ENCODE results near the gene SPRYD3.
"Not testable (repeated sequence)": the region's sequence is repeated elsewhere in the genome, so short reads cannot be mapped to it uniquely, and the experiment has no call there.

Gene SPRYD3

DNA sequence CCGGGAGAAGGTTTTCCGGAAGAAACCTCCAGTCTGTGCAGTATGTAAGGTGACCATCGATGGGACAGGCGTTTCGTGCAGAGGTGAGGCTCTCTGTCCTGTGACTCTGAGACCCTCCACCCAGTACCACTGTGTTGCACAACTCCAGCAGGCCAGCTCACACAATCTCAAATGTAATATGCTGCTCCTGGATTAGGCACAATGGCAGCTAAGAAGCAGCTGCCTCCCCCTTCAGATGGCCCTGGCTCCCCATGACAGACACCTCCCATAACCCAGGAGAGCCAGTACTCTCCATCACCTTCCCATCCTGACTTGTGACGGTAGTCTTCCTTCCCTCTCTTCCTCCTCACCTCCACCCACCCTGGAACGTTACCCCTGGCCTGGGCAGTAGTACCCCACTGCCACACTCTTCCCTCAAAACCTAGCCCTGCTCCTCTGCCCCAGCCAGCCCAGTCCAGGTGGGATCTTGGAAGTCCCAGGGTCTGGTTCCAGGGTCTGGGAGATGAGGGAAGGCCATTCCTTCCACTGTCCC lies 27.2 kb downstream of the SPRYD3 start:
- no peak for DNase-seq (ENCODE audit: low read depth in 2 of 2)

- DNase-seq (ENCODE audit: low read depth in 2 of 2): no peak
Measured at GRCh38 chr12:53051058-53051880, 27.9 kb downstream of the SPRYD3 start.

DNA sequence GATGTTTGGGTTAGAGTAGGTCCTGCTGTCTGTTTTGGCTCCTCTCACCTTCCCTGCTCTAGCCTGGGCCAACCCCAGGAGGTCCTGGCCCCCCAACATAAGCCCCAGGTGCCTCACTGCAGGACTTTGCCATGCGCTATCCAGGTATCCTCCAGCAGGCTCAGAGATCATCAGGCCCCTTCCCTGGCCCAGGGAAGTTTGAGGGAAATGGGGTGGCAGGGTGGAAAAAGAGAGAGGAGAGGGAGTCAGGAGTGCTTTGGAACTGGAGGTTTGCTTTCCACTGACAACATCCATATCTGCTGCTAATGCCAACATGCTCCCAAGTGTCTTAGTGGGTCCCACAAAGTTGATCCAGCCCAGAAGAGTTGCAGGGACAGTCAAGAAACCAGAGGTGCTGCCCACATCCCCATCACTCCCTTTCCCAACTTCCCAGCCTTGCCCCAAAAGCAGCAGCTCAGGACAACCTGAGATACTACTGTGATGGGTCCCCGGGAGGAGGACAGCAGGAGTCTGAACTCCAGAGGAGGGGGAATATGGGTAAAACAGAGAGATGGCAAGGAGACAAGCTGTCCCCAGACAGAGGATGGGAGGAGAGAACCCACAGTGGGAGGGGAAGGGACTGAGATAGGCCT lies 28.6 kb downstream of the SPRYD3 start:
- DNase-seq (ENCODE audit: low read depth in 2 of 2): no peak

- no peak for DNase-seq (ENCODE audit: low read depth in 2 of 2)
Measured at GRCh38 chr12:53049571-53050318, 29.4 kb downstream of the SPRYD3 start, which contains the start of gene TNS2. Gene TNS2 (plus strand): TSS chr12:53050065. CDS start chr12:53050186, 121 bp downstream.

GRCh38 chr12:53048780-53049401 lies 30.3 kb downstream of the SPRYD3 start:
- DNase-seq (ENCODE audit: low read depth in 2 of 2): no peak

- no peak for DNase-seq (ENCODE audit: low read depth in 2 of 2)
Measured at GRCh38 chr12:53048033-53048779, 31.0 kb downstream of the SPRYD3 start.

DNA sequence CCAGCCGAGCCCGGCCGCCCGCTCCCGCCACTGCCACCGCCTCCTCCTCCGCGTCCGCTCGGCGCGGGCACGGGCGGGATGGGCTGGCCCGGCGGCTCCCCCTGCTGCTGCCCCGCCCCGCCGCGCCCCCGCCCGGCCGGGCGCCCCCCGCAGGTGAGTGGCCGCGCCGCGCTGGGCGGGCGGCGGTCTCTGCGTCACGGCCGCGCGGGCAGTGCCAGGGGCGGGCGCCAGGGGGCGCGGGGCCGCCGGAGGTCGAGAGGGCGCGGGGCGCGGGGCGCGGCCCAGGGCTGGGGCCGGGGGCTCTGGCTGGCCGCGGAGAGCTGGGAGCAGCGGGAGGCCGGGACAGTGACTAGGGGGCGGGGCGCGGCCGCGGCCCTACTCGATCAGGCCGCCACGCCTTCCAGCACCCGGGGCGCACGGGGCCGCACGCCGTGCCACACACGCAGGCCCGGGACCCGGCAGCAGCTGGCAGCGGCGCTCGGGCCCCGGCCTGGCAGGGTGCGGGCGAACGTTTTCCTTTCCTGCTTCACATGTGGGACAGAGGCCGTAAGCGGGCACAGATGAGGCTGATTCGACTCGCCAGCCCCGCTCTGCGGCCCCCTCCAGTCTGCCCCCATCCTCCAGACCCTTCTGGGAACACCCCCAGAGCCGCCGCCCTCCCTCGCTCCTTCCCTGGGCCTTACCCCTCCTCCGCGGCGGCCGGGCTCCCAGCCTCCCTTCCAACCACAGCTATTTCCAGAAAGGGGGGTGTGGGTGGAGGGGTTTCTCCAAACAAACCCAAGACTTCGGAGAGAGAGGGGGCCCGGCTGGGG lies 31.8 kb downstream of the SPRYD3 start:
- DNase-seq (ENCODE audit: low read depth in 2 of 2): peak; percentile 50 to 56

- DNase-seq (ENCODE audit: low read depth in 2 of 2): peak; percentile 29 to 41
Measured at GRCh38 chr12:53046655-53047220, 32.5 kb downstream of the SPRYD3 start.

GRCh38 chr12:53045696-53046045 lies 33.5 kb downstream of the SPRYD3 start:
- DNase-seq (ENCODE audit: low read depth in 2 of 2): no peak

GRCh38 chr12:53044896-53045695 lies 34.1 kb downstream of the SPRYD3 start:
- no peak for DNase-seq (ENCODE audit: low read depth in 2 of 2)

DNA sequence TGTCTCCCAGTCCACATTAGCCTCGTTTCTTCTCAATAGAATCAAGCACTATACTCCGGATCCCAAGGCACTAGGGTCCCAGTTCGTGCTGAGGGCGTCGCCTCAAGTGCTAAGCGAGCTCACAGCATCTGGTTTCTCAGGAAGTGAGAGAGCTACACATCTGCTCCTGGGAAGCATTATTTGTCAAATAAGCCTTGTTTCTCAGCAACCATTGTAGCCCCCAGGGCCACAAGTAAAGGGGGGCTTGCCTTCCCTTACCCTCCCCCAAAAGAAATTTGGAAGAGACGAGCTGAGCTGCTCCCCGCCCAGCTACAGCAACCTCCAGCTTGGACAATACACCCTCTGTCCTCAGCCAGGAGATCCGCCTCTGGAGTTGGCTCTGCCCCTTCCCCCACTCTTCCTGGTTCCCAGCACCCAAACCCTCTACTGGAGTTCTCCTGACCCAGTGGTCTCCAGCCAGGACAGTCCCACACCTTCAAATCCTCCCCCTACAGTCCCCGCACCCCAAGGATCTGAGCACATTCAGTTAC lies 35.1 kb downstream of the SPRYD3 start:
- DNase-seq (ENCODE audit: low read depth in 2 of 2): no peak

DNA sequence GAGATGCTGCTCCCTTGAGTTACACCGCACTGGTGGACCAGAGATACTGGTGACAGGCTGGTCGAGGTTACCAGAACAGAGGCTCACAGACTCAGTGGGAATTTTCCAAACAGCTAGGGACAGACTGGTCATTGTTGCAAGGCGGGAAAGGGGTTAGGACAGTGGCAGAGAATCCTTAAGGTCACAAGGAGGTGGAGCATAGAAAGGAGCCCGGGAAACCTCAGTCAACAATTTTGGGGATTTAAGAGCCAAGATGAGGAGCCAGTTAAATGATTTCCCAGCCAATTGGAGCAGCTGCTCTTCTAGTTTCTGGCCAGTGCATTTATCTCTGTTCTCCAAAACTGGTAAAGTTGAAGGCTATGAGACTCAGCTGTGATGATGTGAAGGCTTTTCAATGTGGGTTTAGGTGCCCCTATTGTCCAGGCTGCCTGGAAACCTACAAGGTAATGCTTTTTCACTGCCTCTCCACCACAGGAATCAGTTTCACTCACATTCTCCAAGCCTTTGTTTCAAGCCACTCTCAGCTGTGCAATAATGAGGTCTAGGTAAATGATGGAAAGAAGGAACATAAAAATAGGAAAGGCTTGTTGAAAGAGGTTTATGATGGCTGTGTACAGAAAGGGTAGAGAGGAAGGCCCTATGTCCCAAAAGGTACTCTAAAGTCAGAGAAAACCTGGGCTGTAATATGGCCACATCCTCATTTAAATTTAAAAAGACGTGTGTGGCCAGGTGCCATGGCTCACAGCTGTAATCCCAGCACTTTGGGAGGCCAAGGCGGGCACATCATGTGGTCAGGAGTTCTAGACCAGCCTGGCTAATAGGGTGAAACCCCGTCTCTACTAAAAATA lies 36.4 kb downstream of the SPRYD3 start:
- DNase-seq (ENCODE audit: low read depth in 2 of 2): no peak

GRCh38 chr12:53039851-53040250 lies 39.3 kb downstream of the SPRYD3 start:
- no peak for DNase-seq (ENCODE audit: low read depth in 2 of 2)

- DNase-seq (ENCODE audit: low read depth in 2 of 2): no peak
Measured at GRCh38 chr12:53036802-53037201, 42.4 kb downstream of the SPRYD3 start.

DNA sequence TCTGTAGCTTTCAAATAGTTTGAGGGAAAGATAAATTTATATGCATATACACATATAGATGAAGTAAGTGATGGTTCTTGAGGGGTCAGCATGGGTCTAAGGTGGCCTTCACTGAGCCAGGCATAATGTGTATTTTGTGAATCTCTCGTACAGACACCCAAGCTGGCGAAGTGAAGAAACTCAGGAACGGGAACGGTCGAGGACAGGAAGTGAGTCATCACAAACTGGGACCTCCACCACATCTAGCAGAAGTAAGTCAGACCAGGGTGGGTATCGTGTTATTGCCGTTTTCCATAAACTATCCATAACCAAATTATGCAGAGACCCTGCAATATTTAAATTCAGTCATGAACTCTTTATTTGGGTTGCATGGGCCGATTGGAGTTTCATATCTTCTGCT lies 44.7 kb downstream of the SPRYD3 start:
- DNase-seq (ENCODE audit: low read depth in 2 of 2): no peak

- DNase-seq (ENCODE audit: low read depth in 2 of 2): not testable (repeated sequence)
Measured at GRCh38 chr12:53033832-53034231, 45.4 kb downstream of the SPRYD3 start.

- no peak for DNase-seq (ENCODE audit: low read depth in 2 of 2)
Measured at GRCh38 chr12:53031616-53032015, 47.6 kb downstream of the SPRYD3 start.

DNA sequence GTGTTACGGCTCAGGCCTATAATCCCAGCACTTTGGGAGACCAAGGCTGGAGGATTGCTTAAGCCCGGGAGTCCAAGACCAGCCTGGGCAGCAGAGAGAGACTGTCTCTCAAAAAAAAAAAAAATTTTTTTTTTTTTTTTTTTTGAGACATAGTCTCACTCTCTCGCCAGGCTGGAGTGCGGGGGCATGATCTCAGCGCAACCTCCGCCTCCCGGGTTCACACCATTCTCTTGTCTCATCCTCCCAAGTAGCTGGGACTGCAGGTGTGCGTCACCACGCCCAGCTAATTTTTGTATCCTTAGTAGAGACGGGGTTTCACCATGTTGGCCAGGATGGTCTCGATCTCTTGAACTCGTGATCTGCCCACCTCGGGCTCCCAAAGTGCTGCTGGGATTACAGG lies 52.2 kb downstream of the SPRYD3 start:
- not testable (repeated sequence) for DNase-seq (ENCODE audit: low read depth in 2 of 2)

Data from stimulated activated CD4-positive, alpha-beta T cell treated with anti-CD3 and anti-CD28 coated beads, Interleukin-4, amount 100 ng/mL, for 48 hours (primary cell).